NCI-H1436 (cell line): ENCODE measurements around the gene ZSWIM1.
"Not testable (repeated sequence)": the region's sequence is repeated elsewhere in the genome, so short reads cannot be mapped to it uniquely, and the experiment has no call there.

ENCODE experiments used
- DNase-seq: peaks from one replicate; lab custom pipeline; 2025; lab: John Stamatoyannopoulos, UW

Gene ZSWIM1

GRCh38 chr20:45857114-45857881, 23.7 kb upstream of the ZSWIM1 start, which contains the start of the genes ACOT8 and ZSWIM3:
ACOT8 (minus strand) TSS chr20:45857392; CDS start chr20:45857315, 77 bp downstream.
ZSWIM3 (plus strand) TSS chr20:45857614; CDS start chr20:45857826, 212 bp downstream.
- peak; percentile 99 for DNase-seq

GRCh38 chr20:45857882-45858216, 23.2 kb upstream of the ZSWIM1 start:
- no peak for DNase-seq

- no peak for DNase-seq
Observed at GRCh38 chr20:45859916-45860315, 21.1 kb upstream of the ZSWIM1 start.

GRCh38 chr20:45860560-45861220, 20.3 kb upstream of the ZSWIM1 start:
- no peak for DNase-seq

- no peak for DNase-seq
Observed at GRCh38 chr20:45861221-45862075, 19.6 kb upstream of the ZSWIM1 start.

GRCh38 chr20:45863543-45864470, 17.2 kb upstream of the ZSWIM1 start:
- DNase-seq: no peak

DNA sequence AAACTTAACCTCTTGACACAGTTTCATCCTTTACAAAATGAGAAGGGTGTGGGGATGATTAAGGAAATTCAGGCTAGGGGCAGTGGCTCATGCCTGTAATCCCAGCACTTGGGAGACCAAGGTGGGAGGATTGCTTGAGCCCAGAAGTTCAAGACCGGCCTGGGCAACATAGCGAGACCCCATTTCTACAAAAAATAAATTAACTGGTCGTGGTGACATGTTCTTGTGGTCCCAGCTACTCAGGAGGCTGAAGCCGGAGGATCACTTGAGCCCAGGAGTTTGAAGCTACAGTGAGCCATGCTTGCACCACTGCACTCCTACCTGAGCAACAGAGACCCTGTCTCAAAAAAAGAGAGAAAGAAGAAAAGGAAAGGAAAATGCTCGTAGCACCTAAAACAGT, 14.6 kb upstream of the ZSWIM1 start:
- no peak for DNase-seq

DNA sequence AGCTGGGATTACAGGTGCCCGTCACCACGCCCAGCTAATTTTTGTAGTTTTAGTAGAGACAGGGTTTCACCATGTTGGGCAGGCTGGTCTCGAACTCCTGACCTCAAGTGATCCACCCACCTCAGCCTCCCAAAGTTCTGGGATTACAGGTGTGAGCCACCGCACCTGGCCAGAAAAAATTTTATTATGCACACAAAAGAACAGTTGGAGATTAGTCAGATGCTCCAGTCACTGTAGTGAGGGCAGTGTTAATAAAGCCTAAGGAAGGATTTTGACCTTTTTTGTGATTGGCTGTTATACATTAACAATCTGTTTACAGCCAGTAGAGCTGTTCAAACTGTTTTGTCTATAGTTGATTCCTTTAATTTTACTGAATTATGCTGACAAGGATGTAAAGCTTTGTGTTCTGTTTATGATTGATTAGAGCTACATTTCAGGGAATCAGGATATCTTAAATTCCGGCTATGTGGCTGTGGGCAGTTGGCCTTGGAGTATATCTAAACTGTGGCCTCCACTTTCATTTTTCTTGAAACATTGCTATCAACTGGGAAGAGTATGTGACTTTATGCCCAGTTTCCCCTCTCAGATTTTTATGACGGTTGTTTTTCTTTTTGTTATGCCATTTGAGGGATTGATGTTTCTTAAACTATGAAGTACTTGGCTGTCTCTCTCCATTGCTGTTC, 13.8 kb upstream of the ZSWIM1 start:
- DNase-seq: no peak

GRCh38 chr20:45867819-45868176, 13.2 kb upstream of the ZSWIM1 start:
- DNase-seq: no peak

- DNase-seq: no peak
Observed at GRCh38 chr20:45872626-45873025, 8.4 kb upstream of the ZSWIM1 start.

GRCh38 chr20:45873409-45874103, 7.5 kb upstream of the ZSWIM1 start:
- no peak for DNase-seq

DNA sequence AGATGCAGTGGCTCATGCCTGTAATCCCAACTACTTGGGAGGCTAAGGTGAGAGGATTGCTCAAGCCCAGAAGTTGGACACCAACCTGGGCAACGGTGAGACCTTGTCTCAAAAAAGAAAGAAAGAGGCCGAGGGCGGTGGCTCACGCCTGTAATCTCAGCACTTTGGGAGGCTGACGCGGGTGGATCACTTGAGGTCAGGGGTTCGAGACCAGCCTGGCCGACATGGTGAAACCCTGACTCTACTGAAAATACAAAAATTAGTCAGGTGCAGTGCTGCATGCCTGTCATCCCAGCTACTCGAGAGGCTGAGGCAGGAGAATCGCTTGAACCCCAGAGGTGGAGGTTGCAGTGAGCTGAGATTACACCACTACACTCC, 6.9 kb upstream of the ZSWIM1 start:
- not testable (repeated sequence) for DNase-seq

GRCh38 chr20:45874576-45874975, 6.5 kb upstream of the ZSWIM1 start:
- no peak for DNase-seq

DNA sequence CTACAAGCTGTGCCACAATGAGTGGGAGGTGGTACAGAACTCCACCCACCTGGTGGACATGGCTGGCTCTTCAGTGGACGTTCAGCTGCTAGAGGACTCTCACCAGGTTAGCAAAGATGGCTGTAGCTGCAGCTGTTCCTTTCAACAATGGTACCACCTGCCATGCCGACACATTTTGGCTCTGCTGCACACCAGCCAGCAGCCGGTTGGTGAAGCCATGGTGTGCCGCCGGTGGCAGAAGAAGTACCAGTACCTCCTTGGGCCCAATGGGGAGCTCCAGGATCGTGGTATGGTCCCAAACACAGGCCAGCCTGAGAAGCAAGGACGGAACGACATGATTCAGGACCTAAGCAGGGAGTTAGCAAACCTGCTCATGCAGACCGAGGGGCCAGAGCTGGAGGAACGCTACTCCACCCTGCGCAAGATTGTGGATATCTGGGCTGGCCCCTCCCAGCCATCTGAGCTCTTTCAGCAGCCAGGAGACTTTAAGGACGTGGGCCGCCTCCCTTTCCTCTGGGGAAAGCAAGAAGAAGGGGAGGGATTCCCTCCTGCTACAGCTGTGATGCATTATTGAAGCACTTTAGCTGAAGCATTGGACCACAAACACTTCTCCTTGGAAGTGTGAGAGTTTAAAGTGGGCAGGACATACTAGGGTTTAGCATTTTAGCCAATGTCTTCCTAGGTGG, 2.8 kb upstream of the ZSWIM1 start:
- DNase-seq: no peak

- DNase-seq: no peak
Observed at GRCh38 chr20:45882469-45883099, 1.6 kb downstream of the ZSWIM1 start.

- DNase-seq: no peak
Observed at GRCh38 chr20:45883100-45883469, 2.1 kb downstream of the ZSWIM1 start.

DNA sequence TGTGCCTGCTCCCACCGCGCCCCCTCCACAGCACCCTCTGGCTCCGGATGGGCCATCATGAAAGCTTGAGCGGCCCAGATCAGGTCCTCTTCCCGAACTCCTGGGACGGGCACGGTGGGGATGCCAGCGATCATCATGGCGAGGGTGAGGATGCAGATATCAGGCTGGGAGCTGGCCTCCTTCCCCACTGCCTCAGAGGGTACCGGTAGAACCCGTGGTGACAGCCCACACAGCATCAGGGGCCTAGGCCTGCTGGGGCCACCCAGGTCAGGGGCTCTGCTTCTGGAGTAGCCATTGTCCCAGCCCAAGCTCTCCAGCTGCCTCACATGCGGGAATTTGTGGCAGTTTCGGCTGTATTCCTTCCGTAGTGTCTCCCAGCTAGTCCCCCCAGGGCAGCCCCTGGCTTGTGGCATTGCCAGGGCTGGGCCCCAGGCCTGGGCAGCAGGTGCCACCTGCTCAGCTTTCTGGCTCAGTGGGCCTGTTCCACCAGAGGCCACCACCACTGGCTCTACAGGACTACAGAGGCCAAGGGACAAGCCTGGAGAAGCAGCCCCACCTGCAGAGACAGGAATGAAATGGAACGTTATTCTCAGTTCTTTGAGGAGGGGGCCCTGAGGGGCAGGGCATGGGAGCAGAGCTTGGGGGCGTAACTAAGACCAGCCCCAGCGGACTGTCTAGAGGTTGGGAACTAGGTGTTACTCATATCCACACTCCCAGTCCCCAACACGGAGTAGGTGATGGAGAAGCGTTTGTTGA, 5.7 kb downstream of the ZSWIM1 start:
- DNase-seq: no peak

DNA sequence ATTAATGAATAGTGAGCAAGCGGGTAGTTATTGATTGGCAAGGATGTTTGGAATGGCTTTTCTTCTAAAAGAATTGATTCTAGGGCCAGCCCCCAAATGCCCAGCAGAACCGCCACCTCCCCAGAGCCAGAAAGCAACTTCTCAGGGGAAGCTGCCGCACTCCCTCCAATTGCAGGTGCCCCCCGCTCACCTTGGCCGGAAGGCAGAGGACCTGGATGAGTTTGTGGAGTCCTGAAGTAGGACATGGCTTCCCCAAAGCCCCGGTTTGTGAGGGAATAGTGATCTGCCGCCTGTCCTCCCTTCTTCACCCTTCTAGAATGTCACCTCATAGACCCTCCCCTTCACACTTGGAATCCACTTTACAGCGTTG, 6.3 kb downstream of the ZSWIM1 start, which contains the start of gene SPATA25:
Gene SPATA25, minus strand, starts transcription at position 277 of the 370 bp plus-strand sequence. Its CDS starts 32 bp downstream, at position 245.
- no peak for DNase-seq

DNA sequence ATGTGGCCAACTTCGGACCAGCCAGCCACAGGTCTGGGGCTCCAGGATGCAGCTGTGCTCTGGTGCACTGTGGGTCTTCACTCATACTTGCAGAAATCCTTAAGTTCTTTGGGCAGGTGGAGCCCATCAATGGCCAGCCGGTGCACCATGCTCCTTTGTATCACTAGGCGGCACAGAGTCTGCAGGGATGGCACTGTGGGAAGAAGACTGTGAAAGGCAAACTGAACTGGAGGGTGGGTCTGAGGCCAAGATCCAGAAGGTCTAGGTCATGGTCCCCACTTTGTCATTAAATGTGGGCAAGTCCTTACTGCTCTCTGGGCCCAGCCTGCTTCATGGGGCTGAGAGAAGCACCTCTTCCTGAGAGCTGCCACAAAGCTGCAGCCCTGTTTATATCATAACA, 7.7 kb downstream of the ZSWIM1 start:
- DNase-seq: no peak
